Activated naive CD4-positive, alpha-beta T cell treated with anti-CD3 and anti-CD28 coated beads for 36 hours (primary cell): ENCODE measurements around the gene GASK1A. TPM values are rescaled to one million over a fixed set of nuclear protein-coding genes. Genes with fewer than 3 reads are reported as not detected.

Experiments
- CTCF ChIA-PET: fragments of 350-600 bp; sonication (Branson Sonifier 250); formaldehyde crosslinking; loops from one replicate; lab custom pipeline; 2021; ENCODE audit warnings: antibody characterized with exemption; lab: Charles Lee
- DNase-seq: peaks from one replicate; pipeline ENCODE4 v3.0.0-alpha.2; 2020
- H3K27ac Mint-ChIP-seq: one replicate; pipeline ENCODE4 v1.8.0; 2021; ENCODE audit warnings: mild to moderate bottlenecking, mixed read lengths
- H3K27me3 Mint-ChIP-seq: one replicate; pipeline ENCODE4 v1.8.0; 2021; ENCODE audit warnings: low read depth, mixed read lengths
- H3K36me3 Mint-ChIP-seq: one replicate; pipeline ENCODE4 v1.8.0; 2021; ENCODE audit warnings: low read depth, mixed read lengths
- H3K4me1 Mint-ChIP-seq: one replicate; pipeline ENCODE4 v1.8.0; 2021; ENCODE audit warnings: low read depth, mixed read lengths
- H3K4me3 Mint-ChIP-seq: one replicate; pipeline ENCODE4 v1.8.0; 2021; ENCODE audit warnings: mild to moderate bottlenecking, moderate library complexity, mixed read lengths
- H3K9me3 Mint-ChIP-seq: one replicate; pipeline ENCODE4 v1.8.0; 2021; ENCODE audit warnings: mixed read lengths
- intact Hi-C: fragments of 100-400 bp; cut with micrococcal nuclease; formaldehyde crosslinking; loops from one replicate; pipeline ENCODE4 v1.15.1; 2023
- total RNA-seq, 2 experiments: library from RNA; stranded (reverse); gene quantifications; one replicate each; pipeline ENCODE4 v1.2.3, GENCODE V29; 2021

Gene GASK1A
- total RNA-seq, 2 experiments from 2014 or later = not detected

DNA sequence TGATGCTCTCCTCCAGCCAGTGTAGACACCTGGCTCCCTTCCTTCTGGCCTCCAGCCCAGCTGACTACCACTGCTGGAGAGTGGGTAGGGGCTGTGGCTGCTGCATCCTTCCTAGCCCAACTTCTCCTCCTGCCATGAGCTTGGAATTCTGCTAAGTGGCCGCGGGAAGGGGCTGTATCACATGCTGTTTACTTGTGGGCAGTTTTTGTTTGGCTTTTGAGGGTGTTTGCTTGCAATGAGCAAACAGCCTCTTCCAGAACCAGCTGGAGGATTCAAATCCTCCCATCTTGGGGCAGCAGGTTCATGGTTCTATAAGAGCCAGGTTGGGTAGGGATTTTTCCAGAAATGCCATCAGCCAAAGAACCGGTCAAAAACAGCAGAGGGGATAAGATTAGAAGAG lies 9.0 kb downstream of the GASK1A start:
- Mint-ChIP-seq H3K36me3 (no peaks in the 10 kb centered on the region), H3K4me1 (no peaks in the 10 kb centered on the region), H3K27me3 (no peaks in the 10 kb centered on the region), H3K9me3 (no peaks in the 10 kb centered on the region), H3K4me3 (no peak overlapping the region), H3K27ac (no peak overlapping the region)
- CTCF ChIA-PET = no interaction called here
- no peak for DNase-seq
- intact Hi-C loops = no loop called here

DNA sequence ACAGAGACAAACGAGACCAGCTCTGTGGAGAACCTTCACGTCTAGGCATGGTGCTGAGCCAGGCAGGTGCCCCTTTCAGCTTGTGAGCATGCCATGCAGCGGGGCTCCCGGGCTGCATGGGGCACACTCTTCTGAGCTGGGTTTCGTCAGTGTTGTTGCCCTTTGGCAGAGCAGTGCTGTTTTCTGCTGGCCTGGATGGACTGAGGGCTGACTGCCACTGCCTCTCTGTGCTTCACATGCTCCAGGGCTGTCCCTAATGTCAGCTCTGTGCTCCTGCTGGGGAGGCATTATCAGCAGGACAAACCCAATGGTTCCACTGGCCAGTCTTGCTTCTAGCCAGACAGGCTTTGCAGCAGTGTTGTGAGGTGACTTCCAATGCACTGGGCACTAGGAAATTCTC lies 9.5 kb downstream of the GASK1A start:
- Mint-ChIP-seq H3K4me1 (no peaks in the 10 kb centered on the region), H3K9me3 (no peaks in the 10 kb centered on the region), H3K4me3 (no peak overlapping the region), H3K27ac (no peak overlapping the region), H3K36me3 (no peaks in the 10 kb centered on the region), H3K27me3 (no peaks in the 10 kb centered on the region)
- intact Hi-C loops = no loop called here
- DNase-seq = no peak
- CTCF ChIA-PET = no interaction called here

DNA sequence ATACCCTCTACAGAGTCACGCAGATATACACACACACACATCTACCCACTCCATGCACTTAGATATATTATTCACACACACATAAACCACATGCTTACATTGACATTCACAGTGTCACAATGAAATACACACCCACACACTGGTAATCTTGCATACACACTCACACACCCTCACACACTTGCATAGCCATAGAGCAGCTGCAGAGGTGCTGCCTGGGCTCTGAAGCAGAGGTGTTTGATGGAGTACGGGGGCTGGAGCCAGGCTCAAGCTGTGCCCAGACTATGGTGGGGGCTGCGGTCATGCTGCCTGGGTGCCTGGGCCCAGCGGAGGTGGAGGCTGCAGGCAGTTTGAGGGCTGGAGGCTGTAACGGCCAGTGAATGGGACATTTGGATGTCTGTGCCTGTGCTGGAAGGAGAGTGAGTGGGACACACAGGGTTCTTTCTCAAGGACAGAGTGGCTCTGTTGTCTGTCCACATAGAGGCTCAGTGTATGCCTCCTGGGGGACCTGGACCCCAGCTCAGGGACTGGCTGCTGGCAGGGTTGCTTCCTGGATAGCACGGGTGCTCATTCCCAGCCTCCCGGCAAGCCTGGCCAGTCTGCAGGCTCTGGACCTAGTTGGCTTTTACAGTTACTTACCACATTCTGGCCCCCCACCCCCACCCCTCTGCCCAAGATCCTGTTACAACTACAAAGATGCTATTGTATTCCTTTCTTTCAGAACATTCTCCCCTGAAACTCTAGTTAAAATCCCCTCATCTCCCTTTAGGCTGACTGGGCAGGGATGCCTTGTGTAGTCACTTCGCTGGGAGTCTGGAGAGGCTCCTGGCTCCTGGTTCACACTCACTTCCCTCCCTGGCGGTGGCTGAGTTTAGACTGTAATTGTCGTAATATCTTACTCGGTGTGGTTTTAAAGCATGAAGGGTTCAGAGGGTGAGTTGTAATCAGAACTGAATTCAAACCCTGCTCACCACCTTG lies 12.5 kb downstream of the GASK1A start:
- Mint-ChIP-seq H3K9me3 (no peaks in the 10 kb centered on the region), H3K27ac (no peak overlapping the region), H3K36me3 (no peaks in the 10 kb centered on the region)

DNA sequence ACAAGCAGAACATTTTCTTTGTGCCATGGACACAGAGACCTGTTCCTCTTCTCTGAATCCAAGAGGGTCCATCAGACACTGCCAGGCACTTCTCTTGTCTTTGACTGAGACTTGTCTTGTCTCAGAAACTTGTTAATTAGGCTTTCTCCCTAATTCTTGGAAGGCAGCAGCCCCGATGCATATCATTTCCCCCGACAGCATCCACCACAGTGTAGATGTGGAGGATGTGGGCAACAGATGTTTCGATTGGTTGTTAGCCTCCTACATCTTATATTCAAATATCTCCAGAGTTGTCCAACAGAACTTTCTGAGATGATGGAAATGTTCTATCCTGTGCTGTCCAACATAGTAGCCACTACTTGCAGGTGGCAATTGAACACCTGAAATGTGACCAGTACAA lies 15.5 kb downstream of the GASK1A start:
- intact Hi-C loops = no loop called here
- DNase-seq = no peak
- CTCF ChIA-PET = no interaction called here
- H3K4me1 Mint-ChIP-seq = no peaks in the 10 kb centered on the region
- no peaks in the 10 kb centered on the region for H3K27me3 Mint-ChIP-seq
- no peaks in the 10 kb centered on the region for H3K9me3 Mint-ChIP-seq
- H3K36me3 Mint-ChIP-seq = no peaks in the 10 kb centered on the region
- no peak overlapping the region for H3K4me3 Mint-ChIP-seq
- no peak overlapping the region for H3K27ac Mint-ChIP-seq

More for the DNA sequence above, 12.5 kb downstream of the GASK1A start:
- Mint-ChIP-seq H3K4me3 (no peak overlapping the region), H3K4me1 (no peaks in the 10 kb centered on the region), H3K27me3 (no peaks in the 10 kb centered on the region)
- no peak for DNase-seq
- intact Hi-C loops = no loop called here
- CTCF ChIA-PET = no interaction called here

DNA sequence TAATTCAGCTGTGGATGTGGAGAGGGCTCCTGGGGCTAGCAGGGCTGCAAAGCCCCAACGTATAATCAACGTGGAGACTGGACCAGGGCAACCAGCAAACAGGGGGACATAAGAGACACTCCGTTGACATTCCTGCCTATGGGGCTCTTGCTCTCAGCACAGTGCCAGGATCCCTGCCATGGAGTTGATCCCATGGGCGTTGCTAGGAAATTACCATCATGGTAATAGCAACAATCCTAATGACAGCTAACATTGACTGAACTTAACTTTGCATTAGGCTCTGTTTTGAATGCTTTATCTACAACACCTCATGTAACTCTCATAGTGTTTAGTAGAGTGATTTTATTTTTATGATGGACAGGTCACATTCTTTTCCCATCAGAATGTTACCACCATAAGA lies 16.9 kb downstream of the GASK1A start:
- Mint-ChIP-seq H3K4me3 (no peak overlapping the region), H3K36me3 (no peaks in the 10 kb centered on the region), H3K27ac (no peak overlapping the region), H3K27me3 (no peaks in the 10 kb centered on the region), H3K4me1 (no peaks in the 10 kb centered on the region), H3K9me3 (no peaks in the 10 kb centered on the region)
- DNase-seq = no peak
- intact Hi-C loops = no loop called here
- CTCF ChIA-PET = no interaction called here

DNA sequence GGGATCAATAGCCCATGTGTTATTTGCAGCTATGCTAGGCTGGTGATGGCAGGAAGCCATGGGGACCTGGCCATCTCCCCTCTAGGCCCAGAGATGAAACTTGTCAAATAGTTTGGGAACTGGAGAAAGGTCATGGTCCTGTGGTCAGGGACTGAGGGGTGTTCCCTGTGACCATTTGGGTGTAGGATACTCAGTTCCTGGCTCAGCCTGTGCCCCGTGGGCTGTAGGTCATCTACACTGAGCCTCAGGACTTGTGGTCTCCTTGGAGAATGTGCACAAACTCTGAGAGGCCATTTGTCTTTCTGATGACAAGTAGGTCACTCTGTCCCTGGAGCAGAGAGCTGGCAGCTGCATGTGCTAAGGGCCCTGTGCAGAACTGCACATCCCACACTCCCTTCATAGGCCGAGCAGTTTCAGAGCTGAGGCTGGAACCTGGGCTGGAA lies 17.5 kb downstream of the GASK1A start:
- Mint-ChIP-seq H3K27ac (no peak overlapping the region), H3K27me3 (no peaks in the 10 kb centered on the region), H3K4me1 (no peaks in the 10 kb centered on the region), H3K4me3 (no peak overlapping the region), H3K36me3 (no peaks in the 10 kb centered on the region), H3K9me3 (no peaks in the 10 kb centered on the region)
- intact Hi-C loops = no loop called here
- no peak for DNase-seq
- CTCF ChIA-PET = no interaction called here

DNA sequence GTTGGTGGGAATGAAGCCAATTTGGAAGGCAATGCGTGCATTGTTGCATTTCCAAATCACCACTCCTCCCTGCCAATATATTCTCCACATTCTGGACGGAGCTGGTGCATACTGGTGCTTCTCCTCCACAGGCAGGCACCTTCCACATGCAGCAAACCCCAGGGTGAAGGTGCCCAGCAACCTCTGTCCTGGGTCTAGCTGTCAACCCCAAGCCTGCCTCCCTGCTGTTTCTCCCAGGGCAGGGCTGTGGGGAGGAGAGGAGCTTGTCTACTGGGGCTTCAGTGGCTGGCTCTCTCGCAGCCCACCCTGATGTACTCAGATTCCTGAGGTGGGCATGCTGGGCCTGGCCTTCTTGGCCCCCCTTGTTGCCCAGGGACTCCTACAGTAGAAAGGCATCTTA lies 20.1 kb downstream of the GASK1A start:
- Mint-ChIP-seq H3K27me3 (no peaks in the 10 kb centered on the region), H3K9me3 (no peaks in the 10 kb centered on the region), H3K36me3 (no peaks in the 10 kb centered on the region), H3K4me1 (peaks cover 4% of the 10 kb centered on the region), H3K27ac (no peak overlapping the region), H3K4me3 (no peak overlapping the region)
- intact Hi-C loops = no loop called here
- CTCF ChIA-PET = interaction anchor here (1.0 to 1.4 kb wide), 2 partner anchors 8 to 38 kb away, joined by 4 to 6 read pairs; no protein-coding TSS in a partner anchor
- no peak for DNase-seq

DNA sequence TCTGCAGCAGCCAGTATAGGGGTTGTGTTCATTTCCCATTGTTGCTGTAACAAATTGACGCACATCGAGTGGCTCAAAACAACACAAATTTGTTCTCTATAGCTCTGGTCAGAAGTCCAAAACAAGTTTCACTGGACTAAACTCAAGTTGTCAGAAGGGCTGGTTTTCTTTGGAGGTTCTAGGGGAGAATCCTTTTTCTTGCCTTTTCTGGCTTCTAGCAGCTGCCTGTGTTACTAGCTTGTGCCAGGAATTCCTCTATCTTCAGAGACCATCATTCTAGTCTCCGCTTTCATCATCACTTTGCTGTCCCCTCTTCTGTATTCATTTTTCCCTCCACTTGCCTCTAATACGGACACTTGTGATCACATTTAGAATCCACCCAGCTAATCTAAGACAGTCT lies 20.5 kb downstream of the GASK1A start:
- DNase-seq = no peak
- no peaks in the 10 kb centered on the region for H3K9me3 Mint-ChIP-seq
- H3K4me3 Mint-ChIP-seq = no peak overlapping the region
- no peak overlapping the region for H3K27ac Mint-ChIP-seq
- intact Hi-C loops = no loop called here
- no peaks in the 10 kb centered on the region for H3K27me3 Mint-ChIP-seq
- peaks cover 7% of the 10 kb centered on the region for H3K4me1 Mint-ChIP-seq
- H3K36me3 Mint-ChIP-seq = no peaks in the 10 kb centered on the region
- CTCF ChIA-PET = interaction anchor here (1.4 kb wide), 1 partner anchor 38 kb away, joined by 6 read pairs; no protein-coding TSS in a partner anchor

DNA sequence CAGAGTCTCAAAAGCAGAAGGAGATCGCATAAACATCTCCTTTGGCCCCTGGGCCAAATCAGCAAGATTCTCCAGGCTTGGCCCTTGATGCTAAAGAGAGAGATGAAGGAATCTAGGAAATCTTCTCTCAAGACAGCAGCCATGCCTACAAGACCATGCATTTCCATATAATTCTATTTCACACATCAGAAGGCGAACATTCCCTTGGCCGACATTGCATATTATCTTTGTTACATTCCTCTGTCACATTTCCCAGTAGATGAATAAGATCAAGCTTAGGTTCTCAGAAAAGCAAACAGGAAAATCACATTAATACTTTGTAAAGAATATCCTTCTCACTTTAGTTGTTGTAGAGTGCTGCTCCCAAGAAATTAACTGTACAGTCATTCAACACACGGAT lies 21.3 kb downstream of the GASK1A start:
- Mint-ChIP-seq H3K4me3 (no peak overlapping the region), H3K4me1 (peaks cover 14% of the 10 kb centered on the region), H3K36me3 (no peaks in the 10 kb centered on the region), H3K27ac (no peak overlapping the region), H3K27me3 (no peaks in the 10 kb centered on the region), H3K9me3 (no peaks in the 10 kb centered on the region)
- CTCF ChIA-PET = interaction anchor here (1.0 kb wide), 1 partner anchor 36 kb away, joined by 3 read pairs; no protein-coding TSS in a partner anchor
- intact Hi-C loops = no loop called here
- DNase-seq = no peak

GRCh38 chr3:43001094-43001553 lies 22.0 kb downstream of the GASK1A start:
- H3K9me3 Mint-ChIP-seq = no peaks in the 10 kb centered on the region
- no peaks in the 10 kb centered on the region for H3K27me3 Mint-ChIP-seq
- CTCF ChIA-PET = interaction anchor here (0.6 to 1.6 kb wide), 3 partner anchors 11 to 40 kb away, joined by 3 to 4 read pairs (median 4); no protein-coding TSS in a partner anchor
- no peak for DNase-seq
- no peak overlapping the region for H3K4me3 Mint-ChIP-seq
- H3K4me1 Mint-ChIP-seq = peaks cover 22% of the 10 kb centered on the region
- no peaks in the 10 kb centered on the region for H3K36me3 Mint-ChIP-seq
- intact Hi-C loops = no loop called here
- H3K27ac Mint-ChIP-seq = no peak overlapping the region

GRCh38 chr3:43001556-43002121 lies 22.5 kb downstream of the GASK1A start:
- DNase-seq = no peak
- Mint-ChIP-seq H3K9me3 (no peaks in the 10 kb centered on the region), H3K36me3 (no peaks in the 10 kb centered on the region), H3K4me1 (peaks cover 23% of the 10 kb centered on the region), H3K27ac (no peak overlapping the region), H3K27me3 (no peaks in the 10 kb centered on the region), H3K4me3 (no peak overlapping the region)
- intact Hi-C loops = no loop called here
- CTCF ChIA-PET = interaction anchor here (0.6 to 1.6 kb wide), 2 partner anchors 11 to 40 kb away, joined by 4 read pairs; no protein-coding TSS in a partner anchor

- Mint-ChIP-seq H3K36me3 (no peaks in the 10 kb centered on the region), H3K9me3 (no peaks in the 10 kb centered on the region), H3K4me3 (no peak overlapping the region), H3K27ac (no peak overlapping the region), H3K4me1 (peaks cover 23% of the 10 kb centered on the region), H3K27me3 (no peaks in the 10 kb centered on the region)
- intact Hi-C loops = no loop called here
- DNase-seq = no peak
- CTCF ChIA-PET = no interaction called here
These were observed 25.2 kb downstream of the GASK1A start for GRCh38 chr3:43004282-43004681.
